ENCODE measurements around the gene TRAPPC10.
A peak's percentile ranks its signal among the peaks of the same experiment; 100 is the strongest.

The TRAPPC10 gene

GRCh38 chr21:44062380-44062779 lies 50.3 kb downstream of the TRAPPC10 start:
- Histone ChIP-seq H3K4me1 (ENCODE audit: control insufficient read depth in 1 of 2, insufficient read depth in 2 of 2, low read length in 2 of 2) (no peaks in the 10 kb centered on the region), H3K9me3 (ENCODE audit: control insufficient read depth in 1 of 2, low read length in 2 of 2) (no peaks in the 10 kb centered on the region), H3K9ac (ENCODE audit: low read depth in 1 of 2, low read length in 2 of 2) (no peak overlapping the region), H3K27me3 (ENCODE audit: control insufficient read depth in 1 of 2, insufficient read depth in 2 of 2, low read length in 2 of 2) (no peaks in the 10 kb centered on the region), H3K36me3 (ENCODE audit: control insufficient read depth in 1 of 2, insufficient read depth in 2 of 2, low read length in 2 of 2) (peaks cover 40 to 76% of the 10 kb centered on the region in 2 donors), H3K27ac (ENCODE audit: low read depth, low read length) (no peak overlapping the region), H3K4me3 (ENCODE audit: low read depth in 1 of 2, low read length in 2 of 2) (no peak overlapping the region)

GRCh38 chr21:44063151-44063912 lies 51.2 kb downstream of the TRAPPC10 start:
- Histone ChIP-seq H3K9ac (ENCODE audit: low read depth in 1 of 2, low read length in 2 of 2) (no peak overlapping the region), H3K27me3 (ENCODE audit: control insufficient read depth in 1 of 2, insufficient read depth in 2 of 2, low read length in 2 of 2) (no peaks in the 10 kb centered on the region), H3K36me3 (ENCODE audit: control insufficient read depth in 1 of 2, insufficient read depth in 2 of 2, low read length in 2 of 2) (peaks cover 42 to 74% of the 10 kb centered on the region in 2 donors), H3K4me1 (ENCODE audit: control insufficient read depth in 1 of 2, insufficient read depth in 2 of 2, low read length in 2 of 2) (no peaks in the 10 kb centered on the region), H3K27ac (ENCODE audit: low read depth, low read length) (no peak overlapping the region), H3K4me3 (ENCODE audit: low read depth in 1 of 2, low read length in 2 of 2) (no peak overlapping the region), H3K9me3 (ENCODE audit: control insufficient read depth in 1 of 2, low read length in 2 of 2) (no peaks in the 10 kb centered on the region)

- no peak overlapping the region for H3K9ac ChIP-seq (ENCODE audit: low read depth in 1 of 2, low read length in 2 of 2)
- H3K27ac ChIP-seq (ENCODE audit: low read depth, low read length) = peak overlapping the region; percentile 17
- H3K4me3 ChIP-seq (ENCODE audit: low read depth in 1 of 2, low read length in 2 of 2) = no peak overlapping the region
- peaks cover 39 to 71% of the 10 kb centered on the region in 2 donors for H3K36me3 ChIP-seq (ENCODE audit: control insufficient read depth in 1 of 2, insufficient read depth in 2 of 2, low read length in 2 of 2)
- no peaks in the 10 kb centered on the region for H3K9me3 ChIP-seq (ENCODE audit: control insufficient read depth in 1 of 2, low read length in 2 of 2)
- no peaks in the 10 kb centered on the region for H3K27me3 ChIP-seq (ENCODE audit: control insufficient read depth in 1 of 2, insufficient read depth in 2 of 2, low read length in 2 of 2)
- no peaks in the 10 kb centered on the region for H3K4me1 ChIP-seq (ENCODE audit: control insufficient read depth in 1 of 2, insufficient read depth in 2 of 2, low read length in 2 of 2)
Observed at GRCh38 chr21:44064852-44065403, 52.8 kb downstream of the TRAPPC10 start.

- H3K4me1 ChIP-seq (ENCODE audit: control insufficient read depth in 1 of 2, insufficient read depth in 2 of 2, low read length in 2 of 2) = no peaks in the 10 kb centered on the region
- H3K27me3 ChIP-seq (ENCODE audit: control insufficient read depth in 1 of 2, insufficient read depth in 2 of 2, low read length in 2 of 2) = no peaks in the 10 kb centered on the region
- no peak overlapping the region for H3K9ac ChIP-seq (ENCODE audit: low read depth in 1 of 2, low read length in 2 of 2)
- H3K27ac ChIP-seq (ENCODE audit: low read depth, low read length) = peak overlapping the region; percentile 17
- peaks cover 42 to 72% of the 10 kb centered on the region in 2 donors for H3K36me3 ChIP-seq (ENCODE audit: control insufficient read depth in 1 of 2, insufficient read depth in 2 of 2, low read length in 2 of 2)
- no peak overlapping the region for H3K4me3 ChIP-seq (ENCODE audit: low read depth in 1 of 2, low read length in 2 of 2)
- no peaks in the 10 kb centered on the region for H3K9me3 ChIP-seq (ENCODE audit: control insufficient read depth in 1 of 2, low read length in 2 of 2)
Observed at GRCh38 chr21:44065428-44065827, 53.3 kb downstream of the TRAPPC10 start.

- no peaks in the 10 kb centered on the region for H3K27me3 ChIP-seq (ENCODE audit: control insufficient read depth in 1 of 2, insufficient read depth in 2 of 2, low read length in 2 of 2)
- no peak overlapping the region for H3K9ac ChIP-seq (ENCODE audit: low read depth in 1 of 2, low read length in 2 of 2)
- peaks cover 47 to 75% of the 10 kb centered on the region in 2 donors for H3K36me3 ChIP-seq (ENCODE audit: control insufficient read depth in 1 of 2, insufficient read depth in 2 of 2, low read length in 2 of 2)
- H3K4me3 ChIP-seq (ENCODE audit: low read depth in 1 of 2, low read length in 2 of 2) = no peak overlapping the region
- no peaks in the 10 kb centered on the region for H3K4me1 ChIP-seq (ENCODE audit: control insufficient read depth in 1 of 2, insufficient read depth in 2 of 2, low read length in 2 of 2)
- no peaks in the 10 kb centered on the region for H3K9me3 ChIP-seq (ENCODE audit: control insufficient read depth in 1 of 2, low read length in 2 of 2)
- H3K27ac ChIP-seq (ENCODE audit: low read depth, low read length) = no peak overlapping the region
Observed at GRCh38 chr21:44066116-44066515, 54.0 kb downstream of the TRAPPC10 start.

GRCh38 chr21:44067011-44067839 lies 55.1 kb downstream of the TRAPPC10 start:
- H3K9me3 ChIP-seq (ENCODE audit: control insufficient read depth in 1 of 2, low read length in 2 of 2) = no peaks in the 10 kb centered on the region
- H3K27me3 ChIP-seq (ENCODE audit: control insufficient read depth in 1 of 2, insufficient read depth in 2 of 2, low read length in 2 of 2) = no peaks in the 10 kb centered on the region
- no peak overlapping the region for H3K27ac ChIP-seq (ENCODE audit: low read depth, low read length)
- H3K9ac ChIP-seq (ENCODE audit: low read depth in 1 of 2, low read length in 2 of 2) = no peak overlapping the region
- H3K36me3 ChIP-seq (ENCODE audit: control insufficient read depth in 1 of 2, insufficient read depth in 2 of 2, low read length in 2 of 2) = peaks cover 51 to 76% of the 10 kb centered on the region in 2 donors
- H3K4me1 ChIP-seq (ENCODE audit: control insufficient read depth in 1 of 2, insufficient read depth in 2 of 2, low read length in 2 of 2) = no peaks in the 10 kb centered on the region
- no peak overlapping the region for H3K4me3 ChIP-seq (ENCODE audit: low read depth in 1 of 2, low read length in 2 of 2)

GRCh38 chr21:44070391-44070790 lies 58.3 kb downstream of the TRAPPC10 start:
- H3K9ac ChIP-seq (ENCODE audit: low read depth in 1 of 2, low read length in 2 of 2) = no peak overlapping the region
- no peaks in the 10 kb centered on the region for H3K9me3 ChIP-seq (ENCODE audit: control insufficient read depth in 1 of 2, low read length in 2 of 2)
- H3K36me3 ChIP-seq (ENCODE audit: control insufficient read depth in 1 of 2, insufficient read depth in 2 of 2, low read length in 2 of 2) = peaks cover 35 to 72% of the 10 kb centered on the region in 2 donors
- H3K27ac ChIP-seq (ENCODE audit: low read depth, low read length) = no peak overlapping the region
- H3K4me3 ChIP-seq (ENCODE audit: low read depth in 1 of 2, low read length in 2 of 2) = no peak overlapping the region
- H3K27me3 ChIP-seq (ENCODE audit: control insufficient read depth in 1 of 2, insufficient read depth in 2 of 2, low read length in 2 of 2) = no peaks in the 10 kb centered on the region
- H3K4me1 ChIP-seq (ENCODE audit: control insufficient read depth in 1 of 2, insufficient read depth in 2 of 2, low read length in 2 of 2) = no peaks in the 10 kb centered on the region

- peaks cover 37 to 79% of the 10 kb centered on the region in 2 donors for H3K36me3 ChIP-seq (ENCODE audit: control insufficient read depth in 1 of 2, insufficient read depth in 2 of 2, low read length in 2 of 2)
- H3K9ac ChIP-seq (ENCODE audit: low read depth in 1 of 2, low read length in 2 of 2) = no peak overlapping the region
- H3K27me3 ChIP-seq (ENCODE audit: control insufficient read depth in 1 of 2, insufficient read depth in 2 of 2, low read length in 2 of 2) = no peaks in the 10 kb centered on the region
- no peaks in the 10 kb centered on the region for H3K4me1 ChIP-seq (ENCODE audit: control insufficient read depth in 1 of 2, insufficient read depth in 2 of 2, low read length in 2 of 2)
- no peak overlapping the region for H3K4me3 ChIP-seq (ENCODE audit: low read depth in 1 of 2, low read length in 2 of 2)
- H3K27ac ChIP-seq (ENCODE audit: low read depth, low read length) = no peak overlapping the region
- H3K9me3 ChIP-seq (ENCODE audit: control insufficient read depth in 1 of 2, low read length in 2 of 2) = no peaks in the 10 kb centered on the region
Observed at GRCh38 chr21:44071359-44072104, 59.4 kb downstream of the TRAPPC10 start.

GRCh38 chr21:44072111-44072510 lies 60.0 kb downstream of the TRAPPC10 start:
- no peak overlapping the region for H3K27ac ChIP-seq (ENCODE audit: low read depth, low read length)
- no peaks in the 10 kb centered on the region for H3K9me3 ChIP-seq (ENCODE audit: control insufficient read depth in 1 of 2, low read length in 2 of 2)
- no peak overlapping the region for H3K9ac ChIP-seq (ENCODE audit: low read depth in 1 of 2, low read length in 2 of 2)
- no peak overlapping the region for H3K4me3 ChIP-seq (ENCODE audit: low read depth in 1 of 2, low read length in 2 of 2)
- H3K4me1 ChIP-seq (ENCODE audit: control insufficient read depth in 1 of 2, insufficient read depth in 2 of 2, low read length in 2 of 2) = no peaks in the 10 kb centered on the region
- H3K36me3 ChIP-seq (ENCODE audit: control insufficient read depth in 1 of 2, insufficient read depth in 2 of 2, low read length in 2 of 2) = peaks cover 37 to 81% of the 10 kb centered on the region in 2 donors
- H3K27me3 ChIP-seq (ENCODE audit: control insufficient read depth in 1 of 2, insufficient read depth in 2 of 2, low read length in 2 of 2) = no peaks in the 10 kb centered on the region
